ENCODE measurements around the gene MMP1. TPM values are rescaled to one million over a fixed set of nuclear protein-coding genes. Genes with fewer than 3 reads are reported as not detected.

The MMP1 gene
- total RNA-seq, 1 experiment from 2014 or later = 0.35 TPM

- Histone ChIP-seq H3K27me3 (ENCODE audit: insufficient read depth, low read depth) (no peaks in the 10 kb centered on the region), H3K9me2 (ENCODE audit: insufficient read depth) (no peaks in the 10 kb centered on the region), H2AFZ (no peak overlapping the region), H3K4me2 (no peak overlapping the region), H3K27ac (no peak overlapping the region), H3K4me3 (no peak overlapping the region), H3K9me3 (ENCODE audit: insufficient read depth, low read depth) (no peaks in the 10 kb centered on the region; the same call in 1 of the 2 replicates), H3K4me1 (replicated peaks; ENCODE audit: insufficient read depth) (peaks cover 7% of the 10 kb centered on the region), H3K36me3 (ENCODE audit: low read depth) (no peaks in the 10 kb centered on the region), H3K79me2 (ENCODE audit: low read depth) (no peaks in the 10 kb centered on the region), H4K20me1 (ENCODE audit: insufficient read depth) (no peaks in the 10 kb centered on the region), H3F3A (ENCODE audit: insufficient read depth, low read depth) (peaks cover 3% of the 10 kb centered on the region)
- ChIA-PET POLR2A (ENCODE audit: unreplicated experiment) (no interaction called here), CTCF (no interaction called here)
- no TSS peak for BruUV-seq (replicated peaks)
- intact Hi-C loops (cut with micrococcal nuclease; ENCODE audit: unreplicated experiment) = no loop called here
- no peak for DNase-seq
- no peak for TF ChIP-seq CTCF (conservative IDR thresholded peaks at IDR 0.05)
- no peak for TF ChIP-seq EZH2 (IDR thresholded peaks at IDR 0.05; ENCODE audit: low read depth)
Measured at GRCh38 chr11:102830001-102830727, 32.2 kb upstream of the MMP1 start.

GRCh38 chr11:102829316-102830000, 31.5 kb upstream of the MMP1 start:
- H3K4me1 ChIP-seq (replicated peaks; ENCODE audit: insufficient read depth) = peaks cover under 1% of the 10 kb centered on the region; the same call in 1 of the 2 replicates
- H3F3A ChIP-seq (ENCODE audit: insufficient read depth, low read depth) = no peaks in the 10 kb centered on the region; the same call in 1 of the 2 replicates
- no peak overlapping the region for H2AFZ ChIP-seq
- H3K79me2 ChIP-seq (ENCODE audit: low read depth) = no peaks in the 10 kb centered on the region
- H3K27me3 ChIP-seq (ENCODE audit: insufficient read depth, low read depth) = no peaks in the 10 kb centered on the region
- H3K9me3 ChIP-seq (ENCODE audit: insufficient read depth, low read depth) = no peaks in the 10 kb centered on the region; the same call in 1 of the 2 replicates
- BruUV-seq (replicated peaks) = no TSS peak
- intact Hi-C loops (cut with micrococcal nuclease; ENCODE audit: unreplicated experiment) = no loop called here
- no peak for DNase-seq
- POLR2A ChIA-PET (ENCODE audit: unreplicated experiment) = no interaction called here
- no peak for TF ChIP-seq CTCF (conservative IDR thresholded peaks at IDR 0.05)
- TF ChIP-seq EZH2 (IDR thresholded peaks at IDR 0.05; ENCODE audit: low read depth) = no peak
- H4K20me1 ChIP-seq (ENCODE audit: insufficient read depth) = no peaks in the 10 kb centered on the region
- H3K27ac ChIP-seq = no peak overlapping the region
- no peak overlapping the region for H3K4me2 ChIP-seq
- CTCF ChIA-PET = no interaction called here
- no peaks in the 10 kb centered on the region for H3K9me2 ChIP-seq (ENCODE audit: insufficient read depth)
- no peak overlapping the region for H3K4me3 ChIP-seq
- no peaks in the 10 kb centered on the region for H3K36me3 ChIP-seq (ENCODE audit: low read depth)

GRCh38 chr11:102824556-102824955, 26.6 kb upstream of the MMP1 start:
- H3K27ac ChIP-seq = no peak overlapping the region
- BruUV-seq (replicated peaks) = no TSS peak
- intact Hi-C loops (cut with micrococcal nuclease; ENCODE audit: unreplicated experiment) = no loop called here

More at GRCh38 chr11:102824556-102824955, 26.6 kb upstream of the MMP1 start:
- Histone ChIP-seq H3K27me3 (ENCODE audit: insufficient read depth, low read depth) (no peaks in the 10 kb centered on the region), H3K9me2 (ENCODE audit: insufficient read depth) (no peaks in the 10 kb centered on the region), H3F3A (ENCODE audit: insufficient read depth, low read depth) (no peaks in the 10 kb centered on the region; the same call in 1 of the 2 replicates), H3K79me2 (ENCODE audit: low read depth) (no peaks in the 10 kb centered on the region), H3K36me3 (ENCODE audit: low read depth) (no peaks in the 10 kb centered on the region), H3K4me1 (replicated peaks; ENCODE audit: insufficient read depth) (no peaks in the 10 kb centered on the region), H4K20me1 (ENCODE audit: insufficient read depth) (no peaks in the 10 kb centered on the region), H3K4me2 (no peak overlapping the region), H3K9me3 (ENCODE audit: insufficient read depth, low read depth) (no peaks in the 10 kb centered on the region; the same call in 1 of the 2 replicates), H3K4me3 (no peak overlapping the region), H2AFZ (no peak overlapping the region)
- CTCF ChIA-PET = no interaction called here
- POLR2A ChIA-PET (ENCODE audit: unreplicated experiment) = no interaction called here
- no peak for DNase-seq
- TF ChIP-seq EZH2 (IDR thresholded peaks at IDR 0.05; ENCODE audit: low read depth) = no peak
- TF ChIP-seq CTCF (conservative IDR thresholded peaks at IDR 0.05) = no peak
